OCI-LY3 (cell line): ENCODE results near the gene CFAP45.

Experiments
- EZH2phosphoT487 ChIP-seq: fragments of 200-600 bp; shearing (Covaris generic); IDR thresholded peaks from 2 replicates; pipeline ENCODE4 v1.6.1; 2018; ENCODE audit warnings: antibody characterized with exemption, mixed run types, low read depth
- TF ChIP-seq, protein P1 (sequence below): fragments of 200-600, 300-600 bp; sonication (generic); IDR thresholded peaks from 2 replicates; pipeline ENCODE4 v1.5.1; 2014; ENCODE audit warnings: antibody characterized with exemption, low read length, low read depth

GRCh38 chr1:159869607-159870006, 30.4 kb downstream of the CFAP45 start:
- TF ChIP-seq, protein P1, sequence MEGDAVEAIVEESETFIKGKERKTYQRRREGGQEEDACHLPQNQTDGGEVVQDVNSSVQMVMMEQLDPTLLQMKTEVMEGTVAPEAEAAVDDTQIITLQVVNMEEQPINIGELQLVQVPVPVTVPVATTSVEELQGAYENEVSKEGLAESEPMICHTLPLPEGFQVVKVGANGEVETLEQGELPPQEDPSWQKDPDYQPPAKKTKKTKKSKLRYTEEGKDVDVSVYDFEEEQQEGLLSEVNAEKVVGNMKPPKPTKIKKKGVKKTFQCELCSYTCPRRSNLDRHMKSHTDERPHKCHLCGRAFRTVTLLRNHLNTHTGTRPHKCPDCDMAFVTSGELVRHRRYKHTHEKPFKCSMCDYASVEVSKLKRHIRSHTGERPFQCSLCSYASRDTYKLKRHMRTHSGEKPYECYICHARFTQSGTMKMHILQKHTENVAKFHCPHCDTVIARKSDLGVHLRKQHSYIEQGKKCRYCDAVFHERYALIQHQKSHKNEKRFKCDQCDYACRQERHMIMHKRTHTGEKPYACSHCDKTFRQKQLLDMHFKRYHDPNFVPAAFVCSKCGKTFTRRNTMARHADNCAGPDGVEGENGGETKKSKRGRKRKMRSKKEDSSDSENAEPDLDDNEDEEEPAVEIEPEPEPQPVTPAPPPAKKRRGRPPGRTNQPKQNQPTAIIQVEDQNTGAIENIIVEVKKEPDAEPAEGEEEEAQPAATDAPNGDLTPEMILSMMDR = no peak
- no peak for TF ChIP-seq EZH2phosphoT487
